ENCODE data around the gene PIK3R6. TPM values are rescaled to one million over a fixed set of nuclear protein-coding genes. Genes with fewer than 3 reads are reported as not detected.

The PIK3R6 gene
- total RNA-seq, 1 experiment from 2014 or later, result not detected

DNA sequence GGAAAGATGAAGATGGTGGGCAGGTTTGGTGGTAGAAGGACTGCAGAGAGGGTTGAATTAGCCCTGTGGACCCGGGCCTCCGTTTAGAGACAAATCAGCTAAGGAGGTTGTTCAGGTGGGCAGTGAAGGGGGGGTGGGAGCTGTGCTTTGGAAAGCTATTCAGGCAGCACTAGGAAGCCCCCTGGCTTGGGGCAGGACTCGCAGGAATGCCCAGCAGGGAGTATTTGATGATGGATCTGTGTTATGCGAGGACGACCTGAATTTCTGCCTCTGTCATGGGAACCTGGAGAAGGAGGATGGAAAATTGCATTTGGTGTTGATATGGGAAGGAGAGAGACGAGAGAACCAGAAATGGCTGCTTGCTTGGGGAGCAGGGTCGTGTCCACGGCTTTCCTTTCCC, 112.6 kb downstream of the PIK3R6 start:
- H3K27me3 Mint-ChIP-seq (ENCODE audit: low read depth), result peaks cover 21% of the 10 kb centered on the region
- no peaks in the 10 kb centered on the region for H3K36me3 Mint-ChIP-seq (ENCODE audit: insufficient read depth in 1 of 3, low read depth in 3 of 3)
- no peak overlapping the region for H2BK5ac ChIP-seq (ENCODE audit: insufficient read length, low read length)

More for the DNA sequence above, 112.6 kb downstream of the PIK3R6 start:
- Histone ChIP-seq H3K79me2 (ENCODE audit: insufficient read depth, low read length) (no peaks in the 10 kb centered on the region), H3K9me3 (ENCODE audit: control insufficient read depth, low read depth, low read length) (no peaks in the 10 kb centered on the region), H3K79me1 (ENCODE audit: insufficient read depth, low read depth, low read length, poor library complexity, severe bottlenecking) (no peaks in the 10 kb centered on the region), H2BK15ac (ENCODE audit: low read depth, low read length) (no peak overlapping the region), H2BK120ac (ENCODE audit: low read depth, low read length, poor library complexity, severe bottlenecking) (no peak overlapping the region), H3K56ac (ENCODE audit: insufficient read length, low read depth, low read length) (no peak overlapping the region), H4K91ac (ENCODE audit: insufficient read length, low read depth, low read length) (no peak overlapping the region), H2AFZ (ENCODE audit: low read length) (no peak overlapping the region), H3K18ac (ENCODE audit: insufficient read length, low read depth, low read length) (no peak overlapping the region), H2BK20ac (ENCODE audit: low read depth, low read length, poor library complexity, severe bottlenecking) (no peak overlapping the region), H3K27ac (ENCODE audit: insufficient read length, low read depth, low read length) (no peak overlapping the region), H3K27me3 (ENCODE audit: insufficient read depth, low read length) (no peaks in the 10 kb centered on the region), H3K4ac (ENCODE audit: low read depth, low read length) (no peak overlapping the region), H2AK5ac (ENCODE audit: insufficient read length, low read length) (no peak overlapping the region), H4K20me1 (ENCODE audit: control insufficient read depth, insufficient read depth, insufficient read length) (no peaks in the 10 kb centered on the region), H2BK12ac (ENCODE audit: insufficient read length, low read depth, low read length) (no peak overlapping the region), H3K23ac (ENCODE audit: insufficient read length, low read depth, low read length) (no peak overlapping the region), H3K4me2 (ENCODE audit: insufficient read depth, insufficient read length, low read length) (no peak overlapping the region), H3K4me1 (ENCODE audit: insufficient read depth, low read length) (no peaks in the 10 kb centered on the region), H3T11ph (ENCODE audit: low read length) (no peak overlapping the region), H3K14ac (ENCODE audit: insufficient read depth, low read length) (no peak overlapping the region), H3K23me2 (ENCODE audit: insufficient read length, low read depth, low read length, poor library complexity, severe bottlenecking) (no peaks in the 10 kb centered on the region), H3K9ac (ENCODE audit: extremely low read depth, insufficient read length, low read length) (no peak overlapping the region), H4K5ac (ENCODE audit: insufficient read length, low read depth, low read length) (no peak overlapping the region), H4K8ac (replicated peaks; ENCODE audit: insufficient read length, low read depth, low read length) (no peak overlapping the region)
- H3K4me3 Mint-ChIP-seq, result no peak overlapping the region
- no peak overlapping the region; a peak in 1 of 7 replicates for H3K27ac Mint-ChIP-seq
- DNase-seq, result no peak
- no CpG with 5 or more reads among the region's 8 CpGs for WGBS (ENCODE audit: extremely low coverage, insufficient read length, low lambda C conversion rate)
- H3K9me3 Mint-ChIP-seq, result no peaks in the 10 kb centered on the region
- H3K4me1 Mint-ChIP-seq, result peaks cover 10 to 12% of the 10 kb centered on the region in 2 experiments
- TF ChIP-seq, protein P1, sequence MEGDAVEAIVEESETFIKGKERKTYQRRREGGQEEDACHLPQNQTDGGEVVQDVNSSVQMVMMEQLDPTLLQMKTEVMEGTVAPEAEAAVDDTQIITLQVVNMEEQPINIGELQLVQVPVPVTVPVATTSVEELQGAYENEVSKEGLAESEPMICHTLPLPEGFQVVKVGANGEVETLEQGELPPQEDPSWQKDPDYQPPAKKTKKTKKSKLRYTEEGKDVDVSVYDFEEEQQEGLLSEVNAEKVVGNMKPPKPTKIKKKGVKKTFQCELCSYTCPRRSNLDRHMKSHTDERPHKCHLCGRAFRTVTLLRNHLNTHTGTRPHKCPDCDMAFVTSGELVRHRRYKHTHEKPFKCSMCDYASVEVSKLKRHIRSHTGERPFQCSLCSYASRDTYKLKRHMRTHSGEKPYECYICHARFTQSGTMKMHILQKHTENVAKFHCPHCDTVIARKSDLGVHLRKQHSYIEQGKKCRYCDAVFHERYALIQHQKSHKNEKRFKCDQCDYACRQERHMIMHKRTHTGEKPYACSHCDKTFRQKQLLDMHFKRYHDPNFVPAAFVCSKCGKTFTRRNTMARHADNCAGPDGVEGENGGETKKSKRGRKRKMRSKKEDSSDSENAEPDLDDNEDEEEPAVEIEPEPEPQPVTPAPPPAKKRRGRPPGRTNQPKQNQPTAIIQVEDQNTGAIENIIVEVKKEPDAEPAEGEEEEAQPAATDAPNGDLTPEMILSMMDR (conservative IDR thresholded peaks at IDR 0.05), result no peak
